Measurements from ENCODE around the gene PCSK5. TPM values are rescaled to one million over a fixed set of nuclear protein-coding genes. Genes with fewer than 3 reads are reported as not detected.
"Not testable (repeated sequence)": the region's sequence is repeated elsewhere in the genome, so short reads cannot be mapped to it uniquely, and the experiment has no call there.

Gene PCSK5
- total and polyA plus RNA-seq, 4 donors: 0.58 to 3.6 (median 0.82) TPM

DNA sequence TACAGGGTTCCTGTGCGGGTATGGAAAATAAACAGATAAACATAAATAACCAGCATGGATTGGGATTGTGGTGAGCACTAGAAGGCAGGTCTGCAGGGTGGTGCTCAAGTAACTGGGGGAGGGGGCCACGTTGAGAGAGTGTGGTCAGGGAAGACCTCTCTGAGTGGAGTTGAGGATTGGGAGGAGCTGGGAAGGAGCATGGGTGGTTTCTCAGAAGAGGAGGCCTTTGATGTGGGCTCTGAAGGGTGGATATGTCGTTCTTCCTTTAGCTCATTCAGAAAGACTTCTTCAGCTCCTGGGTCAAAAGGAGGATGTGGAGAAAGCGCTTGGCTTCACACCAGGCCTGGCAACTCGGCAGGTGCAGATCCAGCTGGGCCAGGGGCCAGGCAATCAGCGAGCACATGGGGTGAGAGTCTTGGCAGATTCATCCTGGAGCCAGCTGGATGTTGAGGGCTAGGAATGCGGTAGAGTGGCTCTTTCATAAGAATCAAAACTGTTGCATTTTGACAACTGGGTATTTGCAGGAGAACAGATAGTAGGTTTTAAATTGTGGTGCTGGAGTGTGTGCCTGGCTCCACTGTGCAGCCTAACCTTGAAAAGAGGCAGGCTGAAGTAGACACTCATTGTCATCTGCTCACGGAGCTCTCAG, 71.7 kb downstream of the PCSK5 start:
- H3K4me3 ChIP-seq (ENCODE audit: low read depth in 1 of 3, low read length in 3 of 3): no peak overlapping the region
- H3K36me3 ChIP-seq (ENCODE audit: control insufficient read depth in 4 of 4, insufficient read depth in 3 of 4, low read depth in 1 of 4, low read length in 3 of 4): no peaks in the 10 kb centered on the region
- 71% methylated on average over 8 of the region's 8 CpGs for WGBS
- peaks cover 0 to 1% (median 0%) of the 10 kb centered on the region in 4 donors for H3K9me3 ChIP-seq (ENCODE audit: control insufficient read depth in 4 of 4, low read length in 3 of 4)
- no peaks in the 10 kb centered on the region for H3K4me1 ChIP-seq (ENCODE audit: control insufficient read depth in 4 of 4, insufficient read depth in 4 of 4, low read length in 3 of 4)
- H3K27ac ChIP-seq (ENCODE audit: low read depth in 1 of 2, low read length in 2 of 2): no peak overlapping the region
- no peaks in the 10 kb centered on the region for H3K27me3 ChIP-seq (ENCODE audit: control insufficient read depth in 4 of 4, insufficient read depth in 4 of 4, low read length in 3 of 4)
- DNase-seq (ENCODE audit: low spot score): no peak
- TF ChIP-seq FOXA2 (IDR thresholded peaks at IDR 0.05) (no peak), SP1 (IDR thresholded peaks at IDR 0.05) (no peak), RXRA (IDR thresholded peaks at IDR 0.05) (no peak)
- no peak overlapping the region for H3K9ac ChIP-seq (ENCODE audit: low read depth in 1 of 2, low read length in 2 of 2)

- no peaks in the 10 kb centered on the region for H3K4me1 ChIP-seq (ENCODE audit: control insufficient read depth in 4 of 4, insufficient read depth in 4 of 4, low read length in 3 of 4)
- H3K4me3 ChIP-seq (ENCODE audit: low read depth in 1 of 3, low read length in 3 of 3): no peak overlapping the region
- H3K36me3 ChIP-seq (ENCODE audit: control insufficient read depth in 4 of 4, insufficient read depth in 3 of 4, low read depth in 1 of 4, low read length in 3 of 4): no peaks in the 10 kb centered on the region
- TF ChIP-seq EGR1 (IDR thresholded peaks at IDR 0.05; ENCODE audit: low read depth in 2 of 2): no peak
- TF ChIP-seq NR2F2 (IDR thresholded peaks at IDR 0.05): no peak
- TF ChIP-seq, protein P1, sequence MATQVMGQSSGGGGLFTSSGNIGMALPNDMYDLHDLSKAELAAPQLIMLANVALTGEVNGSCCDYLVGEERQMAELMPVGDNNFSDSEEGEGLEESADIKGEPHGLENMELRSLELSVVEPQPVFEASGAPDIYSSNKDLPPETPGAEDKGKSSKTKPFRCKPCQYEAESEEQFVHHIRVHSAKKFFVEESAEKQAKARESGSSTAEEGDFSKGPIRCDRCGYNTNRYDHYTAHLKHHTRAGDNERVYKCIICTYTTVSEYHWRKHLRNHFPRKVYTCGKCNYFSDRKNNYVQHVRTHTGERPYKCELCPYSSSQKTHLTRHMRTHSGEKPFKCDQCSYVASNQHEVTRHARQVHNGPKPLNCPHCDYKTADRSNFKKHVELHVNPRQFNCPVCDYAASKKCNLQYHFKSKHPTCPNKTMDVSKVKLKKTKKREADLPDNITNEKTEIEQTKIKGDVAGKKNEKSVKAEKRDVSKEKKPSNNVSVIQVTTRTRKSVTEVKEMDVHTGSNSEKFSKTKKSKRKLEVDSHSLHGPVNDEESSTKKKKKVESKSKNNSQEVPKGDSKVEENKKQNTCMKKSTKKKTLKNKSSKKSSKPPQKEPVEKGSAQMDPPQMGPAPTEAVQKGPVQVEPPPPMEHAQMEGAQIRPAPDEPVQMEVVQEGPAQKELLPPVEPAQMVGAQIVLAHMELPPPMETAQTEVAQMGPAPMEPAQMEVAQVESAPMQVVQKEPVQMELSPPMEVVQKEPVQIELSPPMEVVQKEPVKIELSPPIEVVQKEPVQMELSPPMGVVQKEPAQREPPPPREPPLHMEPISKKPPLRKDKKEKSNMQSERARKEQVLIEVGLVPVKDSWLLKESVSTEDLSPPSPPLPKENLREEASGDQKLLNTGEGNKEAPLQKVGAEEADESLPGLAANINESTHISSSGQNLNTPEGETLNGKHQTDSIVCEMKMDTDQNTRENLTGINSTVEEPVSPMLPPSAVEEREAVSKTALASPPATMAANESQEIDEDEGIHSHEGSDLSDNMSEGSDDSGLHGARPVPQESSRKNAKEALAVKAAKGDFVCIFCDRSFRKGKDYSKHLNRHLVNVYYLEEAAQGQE (IDR thresholded peaks at IDR 0.05): no peak
- TF ChIP-seq FOXA1 (IDR thresholded peaks at IDR 0.05): no peak
- no peak for TF ChIP-seq HNF4G (IDR thresholded peaks at IDR 0.05)
- TF ChIP-seq HNF4A (conservative IDR thresholded peaks at IDR 0.05): no peak
- TF ChIP-seq, protein P2, sequence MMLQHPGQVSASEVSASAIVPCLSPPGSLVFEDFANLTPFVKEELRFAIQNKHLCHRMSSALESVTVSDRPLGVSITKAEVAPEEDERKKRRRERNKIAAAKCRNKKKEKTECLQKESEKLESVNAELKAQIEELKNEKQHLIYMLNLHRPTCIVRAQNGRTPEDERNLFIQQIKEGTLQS (IDR thresholded peaks at IDR 0.05): no peak
- no peak for TF ChIP-seq SP1 (IDR thresholded peaks at IDR 0.05)
- no peak for TF ChIP-seq YY1 (IDR thresholded peaks at IDR 0.05)
- no peak for TF ChIP-seq JUND (IDR thresholded peaks at IDR 0.05)
- peaks cover 0 to 1% (median 0%) of the 10 kb centered on the region in 4 donors for H3K9me3 ChIP-seq (ENCODE audit: control insufficient read depth in 4 of 4, low read length in 3 of 4)
- H3K27me3 ChIP-seq (ENCODE audit: control insufficient read depth in 4 of 4, insufficient read depth in 4 of 4, low read length in 3 of 4): no peaks in the 10 kb centered on the region
- WGBS: 96% methylated on average over 4 of the region's 4 CpGs
- H3K9ac ChIP-seq (ENCODE audit: low read depth in 1 of 2, low read length in 2 of 2): no peak overlapping the region
- H3K27ac ChIP-seq (ENCODE audit: low read depth in 1 of 2, low read length in 2 of 2): no peak overlapping the region
- DNase-seq (ENCODE audit: low spot score): no peak
Measured at GRCh38 chr9:75962662-75963036, 72.2 kb downstream of the PCSK5 start.

GRCh38 chr9:75963321-75963720, 72.8 kb downstream of the PCSK5 start:
- not testable (repeated sequence) for H3K27ac ChIP-seq (ENCODE audit: low read depth in 1 of 2, low read length in 2 of 2); H3K4me1 ChIP-seq (ENCODE audit: control insufficient read depth in 4 of 4, insufficient read depth in 4 of 4, low read length in 3 of 4); H3K4me3 ChIP-seq (ENCODE audit: low read depth in 1 of 3, low read length in 3 of 3); H3K36me3 ChIP-seq (ENCODE audit: control insufficient read depth in 4 of 4, insufficient read depth in 3 of 4, low read depth in 1 of 4, low read length in 3 of 4); H3K9ac ChIP-seq (ENCODE audit: low read depth in 1 of 2, low read length in 2 of 2); H3K9me3 ChIP-seq (ENCODE audit: control insufficient read depth in 4 of 4, low read length in 3 of 4); DNase-seq (ENCODE audit: low spot score); H3K27me3 ChIP-seq (ENCODE audit: control insufficient read depth in 4 of 4, insufficient read depth in 4 of 4, low read length in 3 of 4)
- WGBS: 94% methylated on average over 9 of the region's 9 CpGs
